K562 (cell line): ENCODE results near the gene HHATL. TPM values are rescaled to one million over a fixed set of nuclear protein-coding genes. Genes with fewer than 3 reads are reported as not detected.

Experiments
- polyA plus RNA-seq, 8 experiments: library from polyadenylated mRNA; depleted of rRNA in 4 of 8; stranded (reverse) in 5 of 8; unstranded in 3 of 8; fragments of >200 nt; fragmentation: Nextera tagmentation in 2 of 8; fragmentation: Illumina TruSeq in 1 of 8; extraction: Ambion mirVana in 2 of 8; extraction: Trizol in 1 of 8; gene quantifications; 2 replicates each; pipeline versions ENCODE4 v1.2.1 to v1.2.3, GENCODE V29; 2011 to 2014; ENCODE audit warnings: inconsistent platforms in 1 of 8, missing spikeins in 1 of 8
- total RNA-seq, 7 experiments: library from RNA; depleted of rRNA in 6 of 7; stranded (reverse); fragments of >200 nt in 6 of 7; fragmentation: Illumina TruSeq in 2 of 7; extraction: Trizol in 2 of 7; gene quantifications; 2 replicates each; pipeline versions ENCODE4 v1.2.1 to v1.2.3, GENCODE V29; 2011 to 2021; ENCODE audit warnings: low replicate concordance in 1 of 7
- TF ChIP-seq, protein P1 (sequence below): fragments of 250-450 bp; sonication (Bioruptor Pico); IDR thresholded peaks from 2 replicates; pipeline ENCODE4 v1.4.0; 2020; ENCODE audit warnings: mild to moderate bottlenecking, moderate library complexity
- TF ChIP-seq, protein P2 (sequence below): IDR thresholded peaks from 3 replicates; pipeline ENCODE4 v1.6.1; 2011; ENCODE audit warnings: borderline replicate concordance, mild to moderate bottlenecking, moderate library complexity; ENCODE audit not compliant: insufficient read length; ENCODE audit errors: extremely low read depth

The HHATL gene
- total and polyA plus RNA-seq, 9 of the 15 experiments (the other 6 are each of a cell fraction or from before 2014, with no cell fraction given) = not detected

DNA sequence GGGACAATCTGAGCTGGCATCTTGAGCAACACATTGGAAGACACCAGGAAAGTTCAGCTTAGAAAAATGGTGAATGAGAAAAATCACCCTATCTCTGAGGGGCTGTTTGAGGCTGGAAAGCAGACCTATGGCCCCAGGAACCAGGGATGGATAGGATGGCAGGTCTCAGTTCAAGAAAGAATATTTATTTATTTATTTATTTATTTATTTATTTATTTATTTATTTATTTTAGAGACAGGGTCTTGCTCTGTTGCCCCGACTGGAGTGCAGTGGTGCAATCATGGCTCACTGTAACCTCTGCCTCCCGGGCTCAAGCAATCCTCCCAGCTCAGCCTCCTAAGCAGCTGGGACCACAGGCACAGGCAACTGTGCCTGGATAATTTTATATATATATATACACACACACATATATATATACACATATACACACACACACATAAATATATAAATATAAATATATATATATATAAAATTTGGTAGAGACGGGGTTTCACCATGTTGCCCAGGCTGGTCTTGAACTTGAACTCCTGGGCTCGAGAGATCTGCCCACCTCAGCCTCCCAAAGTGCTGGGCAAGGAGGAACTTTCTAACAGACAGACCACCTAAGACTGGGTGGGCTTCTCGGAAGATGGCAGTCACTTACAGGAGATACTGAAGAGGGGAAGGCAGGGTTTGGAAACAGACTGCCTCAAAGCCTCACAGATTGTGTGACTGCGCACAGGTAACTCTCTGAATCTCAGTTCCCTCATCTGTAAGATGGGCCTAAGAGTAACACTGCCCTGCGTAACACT, 40.8 kb upstream of the HHATL start (continued):
- TF ChIP-seq, protein P1, sequence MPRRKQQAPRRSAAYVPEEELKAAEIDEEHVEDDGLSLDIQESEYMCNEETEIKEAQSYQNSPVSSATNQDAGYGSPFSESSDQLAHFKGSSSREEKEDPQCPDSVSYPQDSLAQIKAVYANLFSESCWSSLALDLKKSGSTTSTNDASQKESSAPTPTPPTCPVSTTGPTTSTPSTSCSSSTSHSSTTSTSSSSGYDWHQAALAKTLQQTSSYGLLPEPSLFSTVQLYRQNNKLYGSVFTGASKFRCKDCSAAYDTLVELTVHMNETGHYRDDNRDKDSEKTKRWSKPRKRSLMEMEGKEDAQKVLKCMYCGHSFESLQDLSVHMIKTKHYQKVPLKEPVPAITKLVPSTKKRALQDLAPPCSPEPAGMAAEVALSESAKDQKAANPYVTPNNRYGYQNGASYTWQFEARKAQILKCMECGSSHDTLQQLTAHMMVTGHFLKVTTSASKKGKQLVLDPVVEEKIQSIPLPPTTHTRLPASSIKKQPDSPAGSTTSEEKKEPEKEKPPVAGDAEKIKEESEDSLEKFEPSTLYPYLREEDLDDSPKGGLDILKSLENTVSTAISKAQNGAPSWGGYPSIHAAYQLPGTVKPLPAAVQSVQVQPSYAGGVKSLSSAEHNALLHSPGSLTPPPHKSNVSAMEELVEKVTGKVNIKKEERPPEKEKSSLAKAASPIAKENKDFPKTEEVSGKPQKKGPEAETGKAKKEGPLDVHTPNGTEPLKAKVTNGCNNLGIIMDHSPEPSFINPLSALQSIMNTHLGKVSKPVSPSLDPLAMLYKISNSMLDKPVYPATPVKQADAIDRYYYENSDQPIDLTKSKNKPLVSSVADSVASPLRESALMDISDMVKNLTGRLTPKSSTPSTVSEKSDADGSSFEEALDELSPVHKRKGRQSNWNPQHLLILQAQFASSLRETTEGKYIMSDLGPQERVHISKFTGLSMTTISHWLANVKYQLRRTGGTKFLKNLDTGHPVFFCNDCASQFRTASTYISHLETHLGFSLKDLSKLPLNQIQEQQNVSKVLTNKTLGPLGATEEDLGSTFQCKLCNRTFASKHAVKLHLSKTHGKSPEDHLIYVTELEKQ = no peak
- TF ChIP-seq, protein P2, sequence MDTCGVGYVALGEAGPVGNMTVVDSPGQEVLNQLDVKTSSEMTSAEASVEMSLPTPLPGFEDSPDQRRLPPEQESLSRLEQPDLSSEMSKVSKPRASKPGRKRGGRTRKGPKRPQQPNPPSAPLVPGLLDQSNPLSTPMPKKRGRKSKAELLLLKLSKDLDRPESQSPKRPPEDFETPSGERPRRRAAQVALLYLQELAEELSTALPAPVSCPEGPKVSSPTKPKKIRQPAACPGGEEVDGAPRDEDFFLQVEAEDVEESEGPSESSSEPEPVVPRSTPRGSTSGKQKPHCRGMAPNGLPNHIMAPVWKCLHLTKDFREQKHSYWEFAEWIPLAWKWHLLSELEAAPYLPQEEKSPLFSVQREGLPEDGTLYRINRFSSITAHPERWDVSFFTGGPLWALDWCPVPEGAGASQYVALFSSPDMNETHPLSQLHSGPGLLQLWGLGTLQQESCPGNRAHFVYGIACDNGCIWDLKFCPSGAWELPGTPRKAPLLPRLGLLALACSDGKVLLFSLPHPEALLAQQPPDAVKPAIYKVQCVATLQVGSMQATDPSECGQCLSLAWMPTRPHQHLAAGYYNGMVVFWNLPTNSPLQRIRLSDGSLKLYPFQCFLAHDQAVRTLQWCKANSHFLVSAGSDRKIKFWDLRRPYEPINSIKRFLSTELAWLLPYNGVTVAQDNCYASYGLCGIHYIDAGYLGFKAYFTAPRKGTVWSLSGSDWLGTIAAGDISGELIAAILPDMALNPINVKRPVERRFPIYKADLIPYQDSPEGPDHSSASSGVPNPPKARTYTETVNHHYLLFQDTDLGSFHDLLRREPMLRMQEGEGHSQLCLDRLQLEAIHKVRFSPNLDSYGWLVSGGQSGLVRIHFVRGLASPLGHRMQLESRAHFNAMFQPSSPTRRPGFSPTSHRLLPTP = no peak
